ENCODE data around the gene NFIA. TPM values are rescaled to one million over a fixed set of nuclear protein-coding genes. Genes with fewer than 3 reads are reported as not detected.
A peak's percentile ranks its signal among the peaks of the same experiment; 100 is the strongest.

NFIA gene
- total RNA-seq, 1 donor from 2014 or later = 47.5 TPM

DNA sequence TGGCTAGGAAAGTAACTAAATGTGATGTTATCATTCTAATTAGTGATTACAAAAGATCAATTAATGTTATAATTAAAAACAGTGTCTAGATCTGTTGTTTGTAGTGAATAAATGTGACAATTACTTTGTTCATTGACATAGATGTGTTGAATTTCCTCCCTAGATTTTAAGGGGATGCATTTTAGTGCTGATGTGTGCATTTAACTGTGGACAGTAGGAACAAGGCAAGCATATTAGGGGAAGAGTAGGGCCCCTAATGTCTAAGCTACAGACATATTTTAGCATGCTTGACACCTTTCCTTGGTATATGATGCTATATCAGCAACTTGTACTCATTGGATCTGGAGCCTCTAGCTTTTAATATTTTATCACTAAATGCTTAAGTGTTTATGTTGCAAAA lies 48.9 kb downstream of the NFIA start:
- ATAC-seq = no peak

DNA sequence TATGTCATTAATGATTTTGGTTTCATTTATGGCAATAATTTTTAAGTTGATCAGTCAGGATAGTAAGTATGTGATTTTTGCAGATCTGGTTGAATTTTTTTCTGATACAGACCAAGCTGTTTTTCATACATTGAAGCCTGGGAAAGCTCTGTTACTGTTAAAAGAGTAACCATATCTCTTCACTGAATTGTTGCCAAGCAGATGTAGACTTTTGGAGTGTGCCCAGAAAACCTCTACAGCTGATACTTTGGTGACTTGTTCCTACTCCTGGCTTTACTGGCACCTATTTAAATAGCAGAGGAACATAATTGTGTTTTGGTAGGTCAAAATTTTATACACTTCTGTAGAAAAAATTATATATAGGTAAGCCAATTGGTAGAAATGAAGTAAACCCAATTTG lies 49.4 kb downstream of the NFIA start:
- ATAC-seq = no peak

DNA sequence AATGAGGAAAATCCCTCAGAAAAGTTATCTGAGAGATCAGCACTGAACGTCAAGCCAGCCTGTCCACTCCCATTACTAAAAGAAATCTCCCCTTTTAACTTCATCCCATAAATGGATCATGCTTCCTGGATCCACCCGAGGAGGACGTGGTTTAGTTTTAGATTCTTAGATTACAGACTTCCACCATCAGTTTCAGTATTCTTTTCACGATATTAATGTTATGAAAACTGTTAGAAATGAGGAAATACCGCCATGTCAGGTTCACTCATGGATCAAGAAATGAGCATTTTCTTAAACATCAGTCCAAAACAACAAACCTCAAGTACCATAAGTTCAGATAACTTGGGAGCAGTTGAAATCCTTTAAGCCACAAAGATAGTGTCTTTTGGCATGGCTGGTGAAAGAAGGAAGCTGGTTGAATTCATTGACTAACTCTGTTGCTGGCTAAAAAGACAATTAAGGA lies 49.8 kb downstream of the NFIA start:
- ATAC-seq = no peak

DNA sequence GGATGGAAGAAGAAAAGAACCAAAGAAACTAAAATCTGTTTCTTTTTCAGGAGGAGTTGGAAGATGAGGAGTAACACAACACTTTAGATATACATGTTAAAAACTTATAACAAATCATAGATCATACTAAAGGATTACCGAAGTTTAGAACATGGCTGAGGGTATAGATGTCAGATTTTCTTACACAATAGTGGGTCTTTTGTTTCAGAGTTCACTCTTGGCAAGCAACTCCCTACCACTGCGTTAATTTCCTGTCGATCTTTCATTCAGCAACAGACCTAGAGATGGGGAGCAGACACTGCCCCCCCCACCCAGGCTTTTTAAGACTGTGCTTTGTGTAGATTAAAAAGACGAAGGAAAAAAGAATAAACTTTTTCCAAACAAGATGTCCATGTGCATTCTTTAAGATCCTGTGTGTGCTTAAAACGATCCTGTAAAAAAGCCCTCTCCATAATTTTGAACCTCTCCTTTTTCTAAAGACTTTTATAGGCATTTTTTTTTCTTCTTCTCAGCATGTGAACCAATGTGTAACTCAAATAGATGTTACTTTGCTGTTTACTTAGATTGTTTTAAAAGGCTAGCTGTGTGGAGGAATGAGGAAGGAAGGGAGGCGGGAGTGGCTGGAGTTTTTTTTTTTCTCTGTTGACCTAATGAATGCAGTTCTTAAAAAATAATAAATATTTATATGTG lies 50.4 kb downstream of the NFIA start:
- peak; percentile 28 for ATAC-seq

DNA sequence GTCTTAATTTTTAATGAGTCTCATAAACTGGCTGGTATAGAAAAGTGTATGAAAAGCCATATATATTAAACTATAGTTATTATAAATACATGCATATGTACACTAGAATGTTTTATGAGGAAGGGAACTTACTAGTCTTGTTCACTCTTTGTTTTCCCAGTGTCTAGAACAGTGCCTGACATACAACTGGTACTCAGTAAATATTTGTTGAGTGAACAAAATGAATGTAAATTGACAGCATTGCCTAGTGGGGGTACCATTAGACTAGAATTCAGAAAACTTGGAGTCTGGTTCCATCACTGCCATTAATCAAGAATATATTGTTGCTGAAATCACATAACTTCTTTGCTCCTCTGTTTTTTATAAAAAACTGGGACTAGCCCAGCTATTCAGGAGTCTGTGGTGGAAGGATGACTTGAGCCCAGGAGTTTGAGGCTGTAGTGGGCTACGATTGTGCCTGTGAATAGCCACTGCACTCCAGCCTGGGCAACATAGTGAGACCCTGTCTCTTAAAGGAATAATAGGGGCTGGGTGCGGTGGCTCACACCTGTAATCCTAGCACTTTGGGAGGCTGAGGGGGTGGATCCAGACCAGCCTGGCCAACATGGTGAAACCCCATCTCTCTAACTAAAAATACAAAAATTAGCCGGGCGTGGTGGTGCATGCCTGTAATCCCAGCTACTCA lies 51.1 kb downstream of the NFIA start:
- no peak for ATAC-seq

DNA sequence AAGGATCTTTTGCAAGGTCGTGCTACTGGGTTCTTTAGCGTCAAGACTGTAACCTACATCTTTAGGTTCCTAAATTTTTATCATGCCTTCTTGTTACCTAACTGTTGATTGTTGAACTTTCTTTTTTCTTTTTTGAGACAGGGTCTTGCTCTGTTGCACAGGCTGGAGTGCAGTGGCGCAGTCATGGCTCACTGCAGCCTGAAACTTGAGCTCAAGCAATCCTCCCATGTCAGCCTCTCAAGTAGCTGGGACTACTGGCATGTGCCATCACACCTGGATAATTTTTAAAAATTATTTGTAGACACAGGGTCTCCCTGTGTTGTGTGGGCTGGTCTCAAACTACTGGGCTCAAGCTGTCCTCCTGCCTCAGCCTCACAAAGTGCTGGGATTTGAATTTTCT lies 52.9 kb downstream of the NFIA start:
- ATAC-seq = no peak

DNA sequence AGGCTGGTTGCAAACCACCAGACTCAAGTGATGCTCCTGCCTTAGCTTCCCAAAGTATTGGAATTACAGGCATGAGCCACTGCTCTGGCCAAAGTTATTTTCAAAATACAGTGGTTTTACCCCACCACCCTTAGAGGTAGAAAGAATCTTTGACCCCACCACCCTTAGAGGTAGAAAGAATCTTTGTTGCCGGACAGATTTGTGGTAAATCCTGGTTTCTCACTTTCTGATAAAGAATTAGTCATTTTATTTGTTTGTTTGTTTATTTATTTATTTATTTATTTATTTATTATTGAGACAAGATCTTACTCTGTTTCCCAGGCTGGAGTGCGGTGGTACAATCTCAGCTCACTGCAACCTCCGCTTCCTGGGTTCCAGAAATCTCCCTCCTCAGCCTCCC lies 55.9 kb downstream of the NFIA start:
- no peak for ATAC-seq

DNA sequence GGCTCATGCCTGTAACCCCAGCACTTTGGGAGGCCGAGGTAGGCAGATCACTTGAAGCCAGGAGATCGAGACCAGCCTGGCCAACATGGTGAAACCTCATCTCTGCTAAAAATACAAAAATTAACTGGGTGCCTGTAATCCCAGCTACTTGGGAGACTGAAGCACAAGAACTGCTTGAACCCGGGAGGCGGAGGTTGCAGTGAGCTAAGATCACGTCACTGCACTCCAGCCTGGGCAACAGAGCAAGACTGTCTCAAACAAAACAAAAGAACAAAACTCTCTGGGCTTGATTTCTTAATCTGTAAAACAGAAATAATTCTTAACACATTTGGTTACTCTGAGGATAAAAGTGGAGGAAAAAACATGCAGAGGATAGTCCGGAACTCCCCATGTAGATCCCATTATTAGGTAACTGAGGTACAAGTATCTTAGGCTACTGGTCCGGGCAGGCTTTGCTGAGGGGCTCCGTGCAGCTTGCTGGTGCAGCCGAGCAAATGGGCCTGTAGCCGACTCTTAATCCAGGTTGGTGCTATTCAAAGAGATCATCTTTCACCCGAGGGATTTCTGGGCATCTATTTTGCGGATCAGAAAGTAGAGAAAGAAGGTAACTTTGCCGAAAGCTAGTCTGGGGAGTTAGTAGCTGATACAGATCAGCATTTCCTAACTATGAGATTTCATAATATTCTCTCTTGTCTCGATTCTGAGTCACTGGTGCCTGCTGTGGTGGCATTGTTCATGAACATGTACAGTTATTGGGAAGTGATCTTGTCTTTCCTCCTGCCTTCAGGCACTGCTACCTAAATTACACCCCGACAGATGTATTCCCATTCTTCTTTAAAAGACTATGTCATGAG lies 56.8 kb downstream of the NFIA start:
- peak; percentile 64 for ATAC-seq

DNA sequence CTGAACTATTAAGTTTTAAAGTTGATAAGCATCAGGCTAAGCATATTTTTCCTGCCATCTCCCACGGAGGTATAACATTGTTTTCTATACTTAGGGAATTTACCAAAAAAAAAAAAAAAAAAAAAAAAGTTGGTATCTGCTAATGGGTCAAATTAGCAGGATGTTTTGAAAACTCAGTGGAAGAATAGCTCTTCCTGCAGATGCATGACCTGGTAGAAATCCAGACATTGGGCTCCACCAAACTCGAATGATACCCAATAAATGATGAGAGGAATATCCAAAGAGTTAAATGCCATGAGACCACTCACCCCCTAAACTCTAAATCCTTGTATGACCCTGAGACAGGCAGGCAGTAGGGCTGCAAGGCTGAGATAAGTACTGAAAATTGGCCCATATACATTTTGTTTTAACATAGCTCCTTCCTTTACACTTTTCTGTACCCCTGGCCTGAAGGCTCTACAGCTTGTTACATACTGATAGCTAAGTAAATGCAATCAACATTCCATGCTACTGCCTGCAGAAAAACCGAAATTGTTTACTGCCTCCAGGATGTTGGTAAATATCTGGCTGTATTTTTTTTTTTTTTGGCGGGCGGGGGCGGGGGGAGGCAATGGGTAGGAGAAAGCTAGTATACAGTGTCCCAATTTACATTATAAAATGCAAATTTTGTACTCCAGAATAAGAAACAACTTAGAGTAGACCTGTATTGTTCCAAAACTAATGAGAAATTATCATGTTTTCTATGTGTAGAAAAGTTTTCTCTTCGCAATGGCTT lies 57.6 kb downstream of the NFIA start:
- ATAC-seq = no peak

DNA sequence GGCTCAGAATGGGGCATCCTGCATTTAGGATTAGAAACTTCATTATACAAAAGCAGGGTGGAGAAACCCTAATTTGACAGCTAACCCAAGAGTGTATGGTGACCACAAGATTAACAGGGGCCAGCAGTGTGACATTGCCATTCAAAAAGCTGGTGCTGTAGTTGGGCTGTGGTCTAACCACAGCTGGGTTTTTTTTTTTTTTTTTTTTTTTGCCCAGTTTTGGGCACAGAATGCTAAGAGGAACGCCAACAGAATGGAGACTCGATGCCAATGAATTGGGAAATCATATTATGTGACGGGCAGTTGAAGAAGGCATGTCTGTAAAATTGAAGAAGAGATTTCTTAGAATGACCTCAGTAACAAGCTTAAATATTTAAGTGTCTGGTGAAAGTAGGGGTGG lies 58.4 kb downstream of the NFIA start:
- ATAC-seq = no peak

DNA sequence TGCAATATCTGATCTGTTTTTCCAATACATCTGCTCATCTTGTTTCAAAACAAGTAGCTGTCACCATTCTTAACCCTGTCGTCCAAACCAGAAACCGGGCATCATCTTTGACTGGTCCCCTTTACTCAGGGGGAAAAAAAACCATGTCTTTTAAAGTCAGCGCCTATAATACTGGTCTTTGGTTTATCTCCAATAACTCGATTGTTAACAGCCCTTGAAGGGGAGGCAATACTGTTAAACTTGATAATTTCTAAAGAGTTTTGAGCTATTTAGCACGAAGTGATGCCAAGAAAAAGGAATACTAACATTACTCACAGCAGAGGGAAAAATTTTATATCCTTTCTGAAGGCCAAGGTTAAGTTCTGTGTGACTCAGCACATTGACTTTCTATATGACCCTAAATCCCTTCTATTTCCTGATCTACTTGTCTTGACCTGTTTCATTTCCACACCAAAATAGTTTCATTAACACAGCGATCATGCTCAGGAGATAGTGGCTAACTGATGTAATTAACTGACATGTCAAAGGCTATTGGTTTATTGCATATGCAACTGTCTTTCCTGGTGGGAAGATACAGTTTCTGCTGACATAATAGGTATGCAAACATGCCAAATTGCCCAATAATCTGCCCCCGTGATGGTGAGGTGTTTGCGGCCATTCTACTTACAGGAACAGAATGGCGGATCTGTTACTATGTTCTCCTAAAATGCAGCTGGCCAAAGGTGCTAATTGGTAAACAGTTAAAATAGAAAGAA lies 59.1 kb downstream of the NFIA start:
- ATAC-seq = peak; percentile 84

DNA sequence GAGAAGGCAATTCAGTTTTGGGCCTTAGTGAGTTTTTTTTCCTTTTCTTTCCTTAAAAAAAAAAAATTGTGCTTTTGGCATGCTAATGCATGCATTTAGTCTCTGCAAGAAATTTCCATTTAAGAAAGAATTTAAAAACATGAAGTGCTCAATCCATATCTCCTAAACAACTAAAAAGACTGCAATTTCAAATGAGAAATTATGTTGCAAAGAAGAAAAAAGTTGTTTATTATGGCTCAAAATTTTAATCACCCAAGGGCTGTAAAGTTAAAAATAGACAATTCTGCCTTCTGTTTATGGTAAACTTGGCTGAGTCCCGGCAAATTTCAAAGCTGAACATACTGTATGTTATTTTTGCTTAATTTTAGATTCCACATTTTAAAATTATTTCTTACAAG lies 59.7 kb downstream of the NFIA start:
- no peak for ATAC-seq

DNA sequence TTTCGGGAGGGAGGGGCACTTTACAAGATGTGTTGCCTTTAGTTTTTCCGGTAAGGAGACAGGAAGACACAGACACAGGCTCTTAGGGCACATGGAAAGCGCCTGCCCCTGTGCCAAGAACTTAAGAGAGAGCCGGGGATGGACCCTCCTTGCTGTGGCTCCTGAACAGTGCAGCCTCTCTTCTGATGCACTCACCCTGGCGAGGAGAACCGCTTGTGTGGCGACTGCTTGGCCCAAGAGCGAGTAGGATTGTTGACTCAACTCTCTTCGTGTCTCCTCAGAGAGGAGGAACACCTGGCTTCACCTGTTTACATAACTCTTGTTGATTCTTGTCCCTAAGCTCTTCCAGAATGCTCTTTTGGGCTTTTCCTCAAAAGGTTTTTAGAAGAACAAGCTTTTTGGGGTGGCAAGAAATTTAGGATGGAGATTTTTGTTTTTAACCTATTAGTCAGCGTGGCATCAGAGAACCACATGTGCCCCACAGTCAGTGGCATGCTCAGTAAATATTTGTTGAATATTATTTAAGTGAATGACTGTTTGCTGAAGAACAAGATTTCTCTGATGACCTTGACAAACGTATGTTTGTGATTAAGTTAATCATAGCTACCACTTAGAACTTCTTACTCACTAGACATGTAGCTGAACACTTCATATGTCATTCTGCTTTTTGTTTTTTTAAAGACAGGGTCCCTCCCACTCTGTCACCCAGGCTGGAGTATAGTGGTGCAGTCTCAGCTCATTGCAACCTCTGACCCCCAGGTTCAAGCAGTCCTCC lies 60.6 kb downstream of the NFIA start:
- ATAC-seq = peak; percentile 71

DNA sequence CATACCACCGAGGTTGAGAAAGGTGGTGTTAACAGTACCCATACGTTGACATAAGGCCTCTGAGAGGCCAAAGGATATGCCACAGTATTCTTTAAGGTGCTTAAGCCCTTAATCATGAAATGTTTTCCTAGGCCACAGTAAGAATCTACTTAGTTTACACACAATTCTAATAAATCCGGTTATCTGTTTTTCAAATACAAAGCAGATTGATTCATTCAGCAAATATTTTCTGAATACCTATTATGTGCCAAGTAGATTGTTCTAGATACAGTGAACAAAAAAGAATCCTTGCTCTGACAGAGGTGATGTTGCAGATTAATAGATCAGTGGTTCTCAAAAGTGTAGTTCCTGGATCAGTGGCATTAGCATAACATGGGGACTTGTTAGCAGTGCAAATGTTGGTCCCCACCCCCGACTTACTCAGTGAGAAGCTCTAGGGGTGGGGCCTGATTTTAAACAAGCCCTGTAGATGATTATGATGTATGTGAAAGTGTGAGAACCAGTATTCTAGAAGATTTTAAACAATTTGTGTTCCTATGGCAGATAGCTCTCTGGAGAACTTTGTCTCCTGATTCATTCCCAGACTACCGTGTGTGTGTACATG lies 61.6 kb downstream of the NFIA start:
- ATAC-seq = peak; percentile 55

DNA sequence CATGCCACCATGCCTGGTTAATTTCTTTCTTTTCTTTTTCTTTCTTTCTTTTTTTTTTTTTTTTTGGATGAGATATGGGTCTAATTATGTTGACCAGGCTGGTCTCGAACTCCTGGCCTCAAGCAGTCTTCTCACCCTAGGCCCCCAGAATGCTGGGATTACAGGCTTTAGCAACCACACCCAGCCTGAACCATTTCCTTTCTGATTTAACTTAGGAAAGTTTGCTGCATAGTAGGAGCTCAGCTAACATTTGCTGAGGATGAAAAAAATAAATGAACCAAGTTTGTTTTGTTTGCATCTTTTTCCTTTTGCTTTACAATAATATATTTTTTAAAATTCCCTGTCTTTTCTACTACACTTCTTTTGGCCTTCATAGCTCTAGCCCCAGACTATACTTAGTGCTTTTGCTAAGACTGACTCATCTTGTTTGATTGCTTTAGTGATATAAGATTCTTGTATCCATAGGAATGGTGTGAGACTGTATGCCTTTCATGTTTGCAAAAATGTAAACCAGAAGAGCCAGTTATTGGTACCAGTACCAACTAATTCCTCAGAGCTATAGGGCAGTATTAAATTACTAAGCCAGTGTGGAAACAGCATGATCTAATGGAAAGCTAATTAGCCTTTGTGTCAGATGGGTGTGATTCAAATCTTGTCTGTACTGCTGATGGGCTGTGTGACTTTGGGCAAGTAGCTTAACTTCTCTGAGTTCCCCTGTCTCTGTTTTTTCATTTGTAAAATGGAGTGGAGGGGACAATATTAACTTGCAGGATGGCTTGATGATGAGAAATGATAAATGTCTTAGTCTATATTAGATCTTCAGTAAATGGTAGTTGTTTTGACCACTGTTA lies 66.9 kb downstream of the NFIA start:
- peak; percentile 98 for ATAC-seq

DNA sequence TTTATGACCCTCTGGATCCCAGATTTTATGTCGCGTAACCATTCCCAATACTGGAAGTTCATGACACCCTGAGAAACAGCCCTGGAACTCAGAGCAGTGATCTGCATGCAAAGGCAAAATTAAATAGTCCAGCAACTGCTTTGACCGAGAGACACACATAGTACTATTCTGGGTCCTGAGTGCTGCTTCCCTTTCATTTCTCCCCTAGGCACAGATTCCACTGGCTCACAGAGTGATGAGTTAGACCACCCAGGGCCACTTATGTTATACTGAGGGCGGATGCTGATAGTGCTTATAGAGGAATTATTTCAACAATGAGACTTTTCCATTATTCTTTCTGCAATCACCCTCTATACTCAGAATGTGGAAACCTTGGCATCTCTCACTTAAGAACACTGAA lies 69.2 kb downstream of the NFIA start:
- ATAC-seq = no peak

DNA sequence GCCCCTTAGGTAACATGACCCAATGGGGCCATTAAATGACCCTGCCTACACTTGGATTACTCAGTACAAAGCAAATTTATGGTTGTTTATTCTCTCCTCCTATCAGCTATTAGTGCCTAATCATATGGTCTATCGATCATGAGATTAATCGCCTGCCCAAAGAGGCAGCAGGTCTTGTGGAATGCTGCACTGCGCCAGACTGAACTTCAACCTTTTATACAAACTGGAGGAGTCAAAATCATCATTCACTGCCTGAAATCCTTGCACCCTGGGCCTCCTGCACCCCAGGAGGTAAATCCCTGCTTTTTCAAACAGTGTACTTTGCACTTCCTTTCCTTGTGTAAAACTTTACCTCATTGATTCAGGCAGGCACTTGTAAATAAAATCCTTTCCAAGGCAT lies 69.7 kb downstream of the NFIA start:
- ATAC-seq = no peak

DNA sequence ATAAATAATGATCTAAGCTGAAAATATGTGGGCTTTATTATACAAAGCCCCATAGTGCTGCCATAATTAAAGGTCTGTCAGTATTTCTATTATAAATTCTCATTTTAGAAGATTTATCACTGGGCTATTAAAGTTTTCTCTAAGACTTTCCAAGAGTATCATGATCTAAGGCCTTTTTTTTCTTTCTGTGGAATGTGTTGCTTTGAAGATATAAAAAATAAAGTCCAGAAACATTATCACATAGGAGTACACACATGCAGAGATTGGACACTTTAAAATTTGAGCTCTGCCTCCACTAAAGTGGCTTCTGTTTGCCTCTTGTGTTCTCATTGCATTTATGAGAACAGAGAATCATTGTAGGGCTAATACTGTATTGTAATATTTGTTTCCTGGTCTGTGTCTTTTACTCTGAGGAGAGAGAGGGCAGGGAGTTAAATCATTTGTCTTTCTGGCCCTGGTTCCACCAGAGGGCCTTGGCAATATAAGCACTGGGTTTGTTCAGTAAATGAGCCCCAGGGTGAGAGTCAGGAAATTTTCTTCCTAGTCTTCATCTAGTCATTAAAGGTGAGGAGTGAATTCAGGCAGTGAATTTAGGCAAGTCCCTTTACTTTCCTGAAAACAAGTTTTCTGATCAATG lies 70.2 kb downstream of the NFIA start:
- ATAC-seq = peak; percentile 32
